ENCODE data around the gene CDK5. TPM values are rescaled to one million over a fixed set of nuclear protein-coding genes. Genes with fewer than 3 reads are reported as not detected.

CDK5 gene
- total and polyA plus RNA-seq, 2 of the 13 experiments (the other 11 are each of a cell fraction or from before 2014, with no cell fraction given): 16.4 to 21.3 TPM

- TF ChIP-seq THYN1 (CRISPR knock-in tag; IDR thresholded peaks at IDR 0.05; ENCODE audit: borderline replicate concordance, low read depth) (no peak), PRMT3 (CRISPR knock-in tag; IDR thresholded peaks at IDR 0.05; ENCODE audit: borderline replicate concordance, low read depth) (no peak), ZNF34 (CRISPR knock-in tag; IDR thresholded peaks at IDR 0.05; ENCODE audit: borderline replicate concordance) (no peak), ZNF24 (IDR thresholded peaks at IDR 0.05) (no peak), DBP (CRISPR knock-in tag; IDR thresholded peaks at IDR 0.05; ENCODE audit: not compliant biosample characterization) (no peak), LRRFIP1 (CRISPR knock-in tag; conservative IDR thresholded peaks at IDR 0.05) (no peak), ZNF160 (CRISPR knock-in tag; IDR thresholded peaks at IDR 0.05) (no peak), ZNF558 (CRISPR knock-in tag; IDR thresholded peaks at IDR 0.05; ENCODE audit: borderline replicate concordance) (no peak), ZNF761 (CRISPR knock-in tag; conservative IDR thresholded peaks at IDR 0.05) (0 out of 2 replicates have a peak, but pooled peaks have one; percentile 47), ZNF766 (CRISPR knock-in tag; IDR thresholded peaks at IDR 0.05; ENCODE audit: borderline replicate concordance) (no peak), HOXA3 (CRISPR knock-in tag; IDR thresholded peaks at IDR 0.05) (peak; percentile 73), ZMYM2 (CRISPR knock-in tag; IDR thresholded peaks at IDR 0.05) (0 out of 2 replicates have a peak, but pooled peaks have one; percentile 20), SOX13 (IDR thresholded peaks at IDR 0.05) (no peak), SOX13 (CRISPR knock-in tag; conservative IDR thresholded peaks at IDR 0.05 in 1 of 2, IDR thresholded peaks at IDR 0.05 in 1 of 2) (no peak; a peak in 1 of 4 replicates), NCOA2 (CRISPR knock-in tag; IDR thresholded peaks at IDR 0.05) (peak; percentile 42; the same call in 1 of the 2 replicates), MTA3 (CRISPR knock-in tag; IDR thresholded peaks at IDR 0.05) (no peak), ZHX2 (IDR thresholded peaks at IDR 0.05; ENCODE audit: low read depth) (no peak), ZHX2 (CRISPR knock-in tag; IDR thresholded peaks at IDR 0.05; ENCODE audit: borderline replicate concordance) (no peak), ZNF367 (CRISPR knock-in tag; IDR thresholded peaks at IDR 0.05; ENCODE audit: borderline replicate concordance) (no peak), ARNT2 (CRISPR knock-in tag; IDR thresholded peaks at IDR 0.05; ENCODE audit: low read depth) (no peak), ZNF678 (CRISPR knock-in tag; IDR thresholded peaks at IDR 0.05) (no peak)
These were observed 49.0 kb downstream of the CDK5 start (continued) for GRCh38 chr7:151008511-151009323.

Measured in HepG2 (cell line).